ENCODE measurements around the gene IL21. TPM values are rescaled to one million over a fixed set of nuclear protein-coding genes. Genes with fewer than 3 reads are reported as not detected.

The IL21 gene
- total RNA-seq, 1 experiment from 2014 or later = not detected

DNA sequence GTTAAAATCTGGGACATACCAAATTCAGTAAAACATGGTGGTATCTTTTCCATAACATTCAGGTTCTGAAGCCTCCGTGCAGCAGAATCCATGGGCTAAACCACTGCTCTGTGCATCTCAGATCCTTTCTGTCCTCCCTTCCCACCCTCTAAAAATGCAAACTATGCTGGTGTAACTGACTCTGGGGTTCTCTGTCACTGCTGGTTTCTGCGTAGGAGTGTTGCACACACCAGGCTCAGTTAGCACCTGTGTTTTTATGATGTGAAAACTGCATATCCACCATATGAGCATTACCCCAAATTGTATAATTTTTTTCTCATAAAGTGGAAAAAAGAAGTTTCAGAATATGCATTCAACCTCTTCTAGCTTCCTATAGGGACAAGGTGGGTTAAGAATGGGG, 22.4 kb upstream of the IL21 start:
- H2BK120ac ChIP-seq (ENCODE audit: low read depth, low read length, poor library complexity, severe bottlenecking) = no peak overlapping the region
- H3K9me3 ChIP-seq (ENCODE audit: control insufficient read depth, low read depth, low read length) = no peaks in the 10 kb centered on the region
- no peak overlapping the region for H3K18ac ChIP-seq (ENCODE audit: insufficient read length, low read depth, low read length)
- Mint-ChIP-seq H3K27ac (no peak overlapping the region), H3K27me3 (ENCODE audit: low read depth) (no peaks in the 10 kb centered on the region; the same call in 1 of the 2 replicates), H3K36me3 (ENCODE audit: insufficient read depth in 1 of 3, low read depth in 3 of 3) (no peaks in the 10 kb centered on the region), H3K4me3 (no peak overlapping the region), H3K9me3 (no peaks in the 10 kb centered on the region), H3K4me1 (no peaks in the 10 kb centered on the region)
- no peak overlapping the region for H3K14ac ChIP-seq (ENCODE audit: insufficient read depth, low read length)
- no peak overlapping the region for H2BK20ac ChIP-seq (ENCODE audit: low read depth, low read length, poor library complexity, severe bottlenecking)
- no peak overlapping the region for H2AFZ ChIP-seq (ENCODE audit: low read length)
- no peaks in the 10 kb centered on the region for H3K79me1 ChIP-seq (ENCODE audit: insufficient read depth, low read depth, low read length, poor library complexity, severe bottlenecking)
- H3K23me2 ChIP-seq (ENCODE audit: insufficient read length, low read depth, low read length, poor library complexity, severe bottlenecking) = no peaks in the 10 kb centered on the region
- H4K5ac ChIP-seq (ENCODE audit: insufficient read length, low read depth, low read length) = no peak overlapping the region
- H3K9ac ChIP-seq (ENCODE audit: extremely low read depth, insufficient read length, low read length) = no peak overlapping the region
- no peak overlapping the region for H3K4me2 ChIP-seq (ENCODE audit: insufficient read depth, insufficient read length, low read length)
- WGBS (ENCODE audit: extremely low coverage, insufficient read length, low lambda C conversion rate) = no CpG with 5 or more reads among the region's 2 CpGs
- H4K20me1 ChIP-seq (ENCODE audit: control insufficient read depth, insufficient read depth, insufficient read length) = no peaks in the 10 kb centered on the region
- no peak overlapping the region for H3K27ac ChIP-seq (ENCODE audit: insufficient read length, low read depth, low read length)
- no peak overlapping the region for H4K8ac ChIP-seq (replicated peaks; ENCODE audit: insufficient read length, low read depth, low read length)
- no peak overlapping the region for H2AK5ac ChIP-seq (ENCODE audit: insufficient read length, low read length)
- no peaks in the 10 kb centered on the region for H3K27me3 ChIP-seq (ENCODE audit: insufficient read depth, low read length)
- H2BK12ac ChIP-seq (ENCODE audit: insufficient read length, low read depth, low read length) = no peak overlapping the region
- H3T11ph ChIP-seq (ENCODE audit: low read length) = no peak overlapping the region
- TF ChIP-seq, protein P1, sequence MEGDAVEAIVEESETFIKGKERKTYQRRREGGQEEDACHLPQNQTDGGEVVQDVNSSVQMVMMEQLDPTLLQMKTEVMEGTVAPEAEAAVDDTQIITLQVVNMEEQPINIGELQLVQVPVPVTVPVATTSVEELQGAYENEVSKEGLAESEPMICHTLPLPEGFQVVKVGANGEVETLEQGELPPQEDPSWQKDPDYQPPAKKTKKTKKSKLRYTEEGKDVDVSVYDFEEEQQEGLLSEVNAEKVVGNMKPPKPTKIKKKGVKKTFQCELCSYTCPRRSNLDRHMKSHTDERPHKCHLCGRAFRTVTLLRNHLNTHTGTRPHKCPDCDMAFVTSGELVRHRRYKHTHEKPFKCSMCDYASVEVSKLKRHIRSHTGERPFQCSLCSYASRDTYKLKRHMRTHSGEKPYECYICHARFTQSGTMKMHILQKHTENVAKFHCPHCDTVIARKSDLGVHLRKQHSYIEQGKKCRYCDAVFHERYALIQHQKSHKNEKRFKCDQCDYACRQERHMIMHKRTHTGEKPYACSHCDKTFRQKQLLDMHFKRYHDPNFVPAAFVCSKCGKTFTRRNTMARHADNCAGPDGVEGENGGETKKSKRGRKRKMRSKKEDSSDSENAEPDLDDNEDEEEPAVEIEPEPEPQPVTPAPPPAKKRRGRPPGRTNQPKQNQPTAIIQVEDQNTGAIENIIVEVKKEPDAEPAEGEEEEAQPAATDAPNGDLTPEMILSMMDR (conservative IDR thresholded peaks at IDR 0.05) = no peak
- H2BK5ac ChIP-seq (ENCODE audit: insufficient read length, low read length) = no peak overlapping the region
- H3K56ac ChIP-seq (ENCODE audit: insufficient read length, low read depth, low read length) = no peak overlapping the region
- H3K23ac ChIP-seq (ENCODE audit: insufficient read length, low read depth, low read length) = no peak overlapping the region
- no peaks in the 10 kb centered on the region for H3K79me2 ChIP-seq (ENCODE audit: insufficient read depth, low read length)
- H2BK15ac ChIP-seq (ENCODE audit: low read depth, low read length) = no peak overlapping the region
- no peak overlapping the region for H4K91ac ChIP-seq (ENCODE audit: insufficient read length, low read depth, low read length)
- no peak overlapping the region for H3K4ac ChIP-seq (ENCODE audit: low read depth, low read length)
- DNase-seq = no peak
- no peaks in the 10 kb centered on the region for H3K4me1 ChIP-seq (ENCODE audit: insufficient read depth, low read length)

Data from H9 (cell line).